A673 (cell line): ENCODE results near the gene FBN1.

Source experiments
- CTCF ChIP-seq: fragments of 300-800, 200-600 bp; sonication (generic); conservative IDR thresholded peaks from 2 replicates; pipeline ENCODE4 v1.5.1; 2017; ENCODE audit warnings: low read depth, mild to moderate bottlenecking, antibody characterized with exemption, low read length, moderate library complexity, mixed read lengths
- EZH2 ChIP-seq: fragments of 200-600 bp; sonication (generic); IDR thresholded peaks from 2 replicates; pipeline ENCODE4 v1.6.1; 2017; ENCODE audit warnings: borderline replicate concordance, low read depth, mild to moderate bottlenecking, mixed read lengths, antibody characterized with exemption, low read length; ENCODE audit not compliant: poor library complexity, severe bottlenecking

GRCh38 chr15:48650931-48651330 lies 5.4 kb upstream of the FBN1 start:
- TF ChIP-seq CTCF (no peak), EZH2 (no peak)
